HL-60/S4 treated with phorbol 12-myristate 13-acetate at 8.2 ng/mL for 4 days and 3 days (cell line): Measurements from ENCODE around the gene CES2.

Experiments
- in situ Hi-C: fragments of 300-500 bp; cut with MboI; formaldehyde crosslinking; loops from 2 replicates; pipeline ENCODE4 v1.15.0; 2022; ENCODE audit warnings: low sequenced_read_pairs

Gene CES2

DNA sequence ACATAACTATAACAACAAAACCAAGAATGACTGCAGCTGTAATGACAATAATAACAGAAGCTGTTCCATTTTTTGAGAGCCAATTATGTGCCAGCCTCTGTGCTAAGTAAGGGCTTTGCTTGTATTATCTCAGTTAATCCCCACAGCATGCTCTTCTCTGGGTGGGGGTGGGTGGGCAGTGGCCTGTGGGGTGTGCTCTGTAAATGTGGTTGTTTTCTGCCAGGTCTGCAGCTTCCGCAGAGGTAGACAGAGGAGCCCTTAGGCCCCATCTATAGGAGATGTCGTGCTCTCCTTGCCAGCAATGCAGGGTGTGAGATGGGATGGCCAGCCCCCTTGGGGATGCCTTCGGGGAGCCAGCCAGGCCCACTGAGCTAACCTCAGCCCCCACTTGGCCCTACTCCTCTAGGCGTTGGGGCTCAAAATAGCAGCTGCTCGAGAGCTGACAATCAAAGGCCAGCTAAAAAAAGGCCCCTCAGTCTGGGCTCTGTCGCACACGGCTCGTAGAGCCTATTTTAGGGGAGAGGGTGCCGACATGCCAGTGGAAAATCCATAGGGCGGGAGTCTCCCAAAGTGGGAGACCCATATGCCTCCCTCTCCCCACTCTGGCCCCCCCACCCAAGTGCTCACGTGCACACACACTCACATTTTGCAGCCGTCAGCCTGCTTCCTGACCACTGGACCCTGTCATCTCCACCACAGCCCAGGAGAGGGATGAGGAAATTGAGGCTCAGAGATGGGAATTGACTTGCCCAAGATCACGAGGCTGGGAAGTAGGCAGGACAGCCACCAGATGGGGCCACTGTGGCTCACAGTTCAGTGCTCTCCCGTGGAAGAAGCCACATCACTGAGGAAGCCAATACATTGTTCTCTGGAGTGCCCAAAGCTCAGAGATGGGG, 32.4 kb upstream of the CES2 start:
- in situ Hi-C loops = no loop called here

- in situ Hi-C loops = no loop called here
Observed at GRCh38 chr16:66903544-66904427, 31.5 kb upstream of the CES2 start.

- in situ Hi-C loops = no loop called here
Observed at GRCh38 chr16:66904428-66904845, 30.9 kb upstream of the CES2 start.

DNA sequence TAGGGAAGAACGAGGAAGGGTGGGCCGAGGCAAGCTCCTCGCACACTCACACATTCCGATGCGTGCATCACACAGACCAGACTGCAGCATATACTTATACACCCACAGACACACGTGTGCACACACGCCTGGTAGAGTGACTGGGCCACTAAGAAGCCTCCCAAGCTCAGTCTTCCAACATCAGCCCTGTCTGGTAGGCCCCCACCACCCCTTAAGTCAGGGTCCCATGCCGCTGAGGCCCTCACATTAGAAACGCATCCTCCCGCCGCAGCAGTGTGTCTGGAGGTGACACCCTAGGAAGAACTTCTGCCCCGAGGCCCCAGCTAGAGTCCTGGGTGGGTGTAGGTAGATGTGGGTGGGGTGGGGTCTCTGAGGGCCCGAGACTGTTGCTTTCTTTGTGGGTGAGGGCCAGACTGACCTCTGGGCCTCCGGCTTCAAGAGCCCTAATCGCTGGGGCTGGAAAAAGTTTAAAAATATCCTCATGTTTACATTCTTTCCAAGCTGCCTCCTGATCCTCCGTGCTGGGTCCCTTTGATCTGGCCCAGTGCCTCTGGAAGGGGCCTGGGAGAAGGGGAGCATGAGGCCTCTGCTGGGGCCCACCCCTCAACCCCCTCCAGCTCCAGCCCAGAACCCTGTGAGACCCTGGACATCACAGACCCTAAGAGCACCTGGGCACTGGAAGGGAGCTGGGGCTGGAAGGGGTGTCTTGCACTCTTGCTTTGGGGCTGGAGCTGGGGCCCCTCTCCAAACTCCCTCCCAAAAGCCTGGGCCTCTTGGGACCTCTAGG, 30.3 kb upstream of the CES2 start:
- in situ Hi-C loops = no loop called here

- in situ Hi-C loops = no loop called here
Observed at GRCh38 chr16:66905633-66906539, 29.4 kb upstream of the CES2 start.

DNA sequence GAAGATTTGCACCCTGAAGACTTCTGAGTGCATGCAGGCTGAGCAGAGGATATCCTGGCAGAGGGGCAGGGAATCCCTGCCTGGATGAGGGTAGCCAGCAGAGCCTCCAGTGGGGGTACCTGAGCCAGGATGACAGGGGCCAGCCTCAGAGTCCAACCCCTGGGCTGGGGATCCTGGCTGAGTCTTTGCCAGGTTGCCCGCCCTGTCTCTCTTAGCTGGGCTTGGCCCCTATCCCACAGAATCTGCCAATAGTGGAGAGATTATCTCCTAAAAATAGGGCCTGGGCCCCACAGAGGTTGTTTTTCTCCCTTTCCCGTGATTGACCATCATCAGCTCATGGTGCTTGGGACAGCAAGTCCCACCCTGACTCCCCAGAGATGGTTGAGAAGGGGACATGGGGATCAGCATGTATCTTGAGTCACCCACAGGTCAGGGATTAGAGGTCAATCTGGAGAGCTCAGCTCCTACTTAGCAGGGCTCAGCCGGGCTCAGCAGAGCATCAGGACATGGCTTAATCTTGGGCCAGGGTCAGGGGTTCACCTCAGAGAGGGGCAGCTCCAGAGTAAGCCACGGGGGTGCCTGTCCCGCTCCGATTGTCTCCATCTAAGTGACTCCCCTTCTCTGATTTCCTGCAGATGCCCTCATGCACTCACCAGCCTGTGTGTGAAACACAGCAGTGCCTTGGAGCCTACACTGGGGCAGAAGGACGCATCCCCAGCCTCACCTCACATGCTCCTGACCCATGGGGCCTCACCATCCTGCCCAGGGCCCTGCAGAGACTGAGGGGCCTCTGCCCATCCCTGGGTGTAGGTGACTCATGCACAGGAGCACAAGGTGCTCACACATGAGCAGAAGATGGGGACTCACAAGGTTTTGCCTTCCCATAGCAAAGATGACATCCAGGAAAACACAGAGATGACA, 28.1 kb upstream of the CES2 start:
- in situ Hi-C loops = no loop called here

DNA sequence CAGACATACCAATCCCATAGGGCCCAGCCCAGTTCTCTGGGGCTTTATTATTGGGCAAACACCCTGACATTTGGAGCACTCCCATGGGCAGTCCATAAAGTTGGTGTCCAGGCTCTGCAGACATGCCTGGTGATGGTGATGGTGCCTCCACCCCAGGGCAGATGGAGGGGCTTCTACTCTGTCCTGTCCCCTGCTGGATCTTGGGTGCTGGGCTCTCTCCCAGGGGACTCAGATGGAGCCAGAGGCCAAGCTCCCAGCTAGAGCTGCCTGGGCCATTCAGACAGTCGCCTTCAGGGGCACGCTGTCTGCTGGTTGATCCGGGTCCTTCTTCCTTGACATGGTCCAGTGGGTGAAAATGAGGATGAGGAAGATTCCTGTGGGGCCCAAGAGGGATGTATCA, 27.2 kb upstream of the CES2 start:
- in situ Hi-C loops = no loop called here

DNA sequence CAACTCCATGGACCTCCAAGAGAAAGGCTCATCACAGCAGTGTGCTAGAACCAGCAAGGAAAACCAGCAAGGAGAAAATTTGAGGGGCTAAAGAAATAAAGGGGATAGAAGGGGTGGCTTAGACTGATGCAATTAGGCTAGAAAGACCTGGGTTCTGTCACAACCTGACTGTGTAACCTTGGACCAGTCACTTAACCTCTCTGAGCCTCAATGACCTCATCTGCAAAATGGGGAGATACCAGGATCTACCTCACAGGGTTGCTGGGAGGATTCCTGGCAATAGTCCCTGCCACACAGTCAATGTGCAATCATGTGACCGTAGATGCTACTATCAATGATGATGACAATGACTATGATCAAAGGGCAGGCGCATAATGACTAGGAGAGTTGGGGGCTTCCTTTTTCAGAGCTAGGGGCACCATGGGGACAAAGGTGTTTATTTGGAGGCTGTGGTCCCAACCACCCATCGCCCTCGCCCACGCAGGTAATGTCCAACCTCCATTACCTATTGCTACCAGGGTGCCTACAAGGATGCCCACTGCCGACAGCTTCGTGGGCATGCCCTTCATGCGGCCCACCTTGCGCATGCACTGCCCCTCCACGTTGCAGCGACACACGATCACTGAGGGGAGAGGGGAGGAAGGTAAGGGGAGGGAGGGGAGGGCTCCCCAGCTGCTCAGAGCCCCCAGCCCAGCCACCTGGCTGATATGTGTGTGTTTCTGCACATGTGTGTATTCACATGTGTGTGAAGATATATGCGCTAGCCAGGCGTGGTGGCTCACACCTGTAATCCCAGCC, 26.4 kb upstream of the CES2 start:
- in situ Hi-C loops = no loop called here

GRCh38 chr16:66910175-66910940, 25.0 kb upstream of the CES2 start:
- in situ Hi-C loops = no loop called here

DNA sequence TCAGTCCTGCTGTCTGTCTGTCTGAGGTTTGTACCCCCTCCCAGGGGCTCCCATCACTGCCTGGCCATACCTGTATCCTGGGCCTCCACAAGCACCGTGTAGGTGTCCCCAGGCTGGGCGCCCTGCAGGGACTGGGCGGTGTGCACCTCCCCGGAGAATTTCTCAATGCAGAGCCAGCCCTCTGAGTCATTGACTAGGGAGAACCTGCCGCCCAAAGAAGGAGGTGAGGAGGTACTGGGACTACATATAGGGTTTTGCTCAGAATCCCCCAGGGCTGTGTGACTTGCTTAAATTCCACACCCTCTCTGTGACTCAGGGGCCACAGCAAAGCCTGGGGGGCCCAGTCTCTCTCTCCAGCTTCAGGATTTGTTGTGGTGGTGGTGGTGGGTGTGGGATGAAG, 24.2 kb upstream of the CES2 start:
- in situ Hi-C loops = no loop called here

DNA sequence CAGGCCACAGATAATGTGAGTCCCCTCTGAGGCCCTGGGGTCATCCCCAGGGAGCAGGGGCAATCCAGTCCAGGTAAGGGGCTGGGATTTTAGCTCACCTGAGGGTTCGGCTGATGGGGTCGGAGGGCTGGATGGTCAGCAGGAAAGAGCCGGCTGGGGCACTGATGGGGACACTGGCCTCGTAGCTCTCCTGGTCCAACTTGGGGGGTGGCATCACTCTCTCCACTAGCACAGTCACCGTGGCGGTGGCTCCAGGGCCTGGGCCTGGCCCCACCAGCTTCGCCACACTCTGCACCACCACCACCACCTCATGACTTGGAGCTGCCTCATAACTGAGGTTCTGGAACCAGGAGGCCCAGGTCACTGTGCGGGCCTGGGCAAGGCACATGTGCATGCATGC, 23.5 kb upstream of the CES2 start:
- in situ Hi-C loops = no loop called here

DNA sequence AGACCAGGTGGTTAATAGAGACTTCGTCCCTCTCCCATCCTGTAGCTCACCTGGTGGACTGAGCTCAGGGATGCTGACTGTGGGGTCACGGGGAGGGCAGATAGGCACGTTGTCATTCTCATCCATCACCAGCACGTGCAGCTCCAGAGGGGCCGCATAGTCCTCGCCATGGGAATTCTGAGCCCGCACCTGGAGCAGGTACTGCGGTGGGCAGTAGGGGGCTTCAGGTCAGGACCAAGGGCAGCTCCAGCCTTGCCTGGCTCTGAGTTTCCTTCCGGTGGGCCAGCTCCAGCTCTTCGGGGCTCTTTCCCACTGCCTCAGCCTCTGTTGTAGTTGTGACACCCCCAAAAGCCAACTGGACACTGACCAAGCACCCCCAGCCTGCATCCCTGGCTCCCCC, 22.2 kb upstream of the CES2 start:
- in situ Hi-C loops = no loop called here

DNA sequence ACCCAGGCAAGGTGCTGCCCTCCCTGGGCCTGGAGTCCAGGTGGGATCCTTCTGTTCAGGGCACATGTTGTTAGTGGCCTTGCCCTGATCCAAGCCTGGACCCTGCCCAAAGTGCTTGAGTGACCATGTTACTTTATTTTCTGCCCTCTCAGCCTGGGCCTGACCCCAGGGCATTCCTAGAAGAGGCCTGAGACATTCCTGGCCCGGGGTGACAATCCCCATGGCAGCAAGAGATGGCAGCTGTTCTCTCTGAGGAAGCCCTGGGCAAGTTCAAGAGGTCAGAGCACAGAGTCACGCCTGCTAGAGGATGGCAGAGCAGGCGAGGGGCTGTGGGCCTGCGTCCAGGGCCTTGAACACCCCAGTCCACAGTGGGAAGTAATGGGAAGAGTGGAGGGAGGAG, 21.6 kb upstream of the CES2 start:
- in situ Hi-C loops = no loop called here

DNA sequence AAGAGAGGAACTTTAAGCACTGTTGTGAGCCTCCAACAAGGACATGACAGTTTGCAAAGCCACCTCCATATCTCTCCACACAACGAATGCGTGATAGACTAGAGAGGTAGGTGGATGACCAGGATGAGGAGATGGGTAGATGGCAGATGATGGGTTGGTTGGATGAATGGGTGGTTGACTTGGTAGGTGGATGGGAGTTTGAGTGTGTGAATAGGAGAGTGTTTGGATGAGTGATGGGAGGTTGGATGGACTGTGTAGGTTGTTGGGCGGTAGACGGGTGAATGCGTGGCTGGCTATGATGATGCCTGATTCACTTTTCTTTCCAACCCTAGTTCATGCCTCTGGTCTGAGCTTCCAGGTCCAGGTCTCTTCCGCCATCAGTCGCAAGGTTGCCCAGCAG, 20.8 kb upstream of the CES2 start:
- in situ Hi-C loops = no loop called here

DNA sequence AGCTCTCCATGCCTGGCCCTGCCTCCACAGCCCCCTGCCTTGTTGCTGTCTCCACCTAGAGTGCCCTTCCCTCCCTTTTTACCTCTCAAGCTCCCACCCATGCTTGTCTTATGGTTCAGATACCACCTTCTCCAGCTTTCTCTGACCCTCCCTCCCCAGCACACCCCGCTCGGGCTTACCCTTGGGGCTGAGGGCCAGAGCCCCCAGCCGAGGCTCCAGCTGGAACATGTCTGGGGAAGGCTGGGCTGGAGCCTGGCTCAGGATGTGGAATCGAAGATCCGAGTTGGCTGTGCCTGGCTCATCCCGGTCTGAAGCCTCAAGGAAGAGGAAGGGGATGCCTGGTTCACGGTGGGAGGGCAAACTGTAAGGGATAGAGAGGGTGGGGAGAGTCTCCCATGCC, 20.3 kb upstream of the CES2 start:
- in situ Hi-C loops = no loop called here

DNA sequence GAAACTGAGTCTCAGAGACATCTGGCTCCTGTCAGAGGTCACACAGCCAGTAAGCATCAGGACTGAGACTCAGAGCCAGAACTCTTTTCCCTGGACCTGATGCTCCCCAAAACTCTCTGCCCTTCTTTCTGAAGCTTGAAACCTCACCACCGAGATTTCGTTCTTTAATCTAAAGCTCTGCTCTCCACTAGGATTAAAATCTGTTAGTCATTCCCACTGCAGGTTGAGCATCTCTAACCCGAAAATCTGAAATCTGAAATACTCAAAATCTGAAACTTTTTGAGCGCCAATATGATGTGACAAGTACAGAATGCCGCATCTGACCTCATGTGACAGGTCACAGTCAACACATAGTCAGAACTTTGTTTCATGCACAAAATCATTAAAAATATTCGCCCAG, 18.8 kb upstream of the CES2 start:
- in situ Hi-C loops = no loop called here

DNA sequence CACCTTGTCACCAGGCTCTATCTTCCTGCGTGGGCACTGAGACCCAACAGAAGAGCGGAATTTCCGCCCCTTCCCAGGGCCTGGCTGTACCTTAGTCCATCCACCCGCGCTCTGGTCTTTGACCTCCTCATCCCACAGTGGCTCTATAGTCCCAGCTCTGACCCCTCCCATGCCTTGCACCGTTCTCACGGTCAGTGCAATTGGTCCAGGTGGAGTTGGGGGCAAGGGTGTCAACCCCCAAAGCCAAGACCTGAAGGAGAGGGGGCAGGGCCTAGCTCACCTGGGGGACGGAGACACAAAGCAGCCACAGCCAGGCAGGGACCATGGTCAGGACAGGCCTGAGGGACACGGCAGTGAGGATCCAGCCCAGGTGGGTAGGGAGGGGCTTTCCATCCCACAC, 17.6 kb upstream of the CES2 start:
- in situ Hi-C loops = no loop called here

DNA sequence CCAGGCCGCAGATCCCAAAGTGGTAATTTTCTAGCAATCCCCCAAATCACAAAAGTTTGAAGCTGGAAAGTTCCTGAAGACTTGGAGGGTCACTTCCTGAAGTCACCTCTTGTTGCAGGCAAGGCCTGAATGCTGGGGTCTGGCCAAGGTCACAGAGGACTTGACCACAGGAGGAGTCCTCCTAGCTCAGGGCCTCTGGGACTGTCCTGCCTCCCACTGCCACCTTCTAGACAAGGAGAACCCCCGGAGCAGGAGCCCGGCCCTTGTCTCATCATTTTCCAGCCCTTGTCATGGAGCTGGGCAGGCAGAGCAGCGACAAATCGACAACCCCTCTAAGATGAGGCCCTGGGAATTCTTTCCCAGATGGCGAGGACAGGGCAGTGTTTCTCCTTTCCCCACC, 17.0 kb upstream of the CES2 start:
- in situ Hi-C loops = no loop called here
